GM23338 (cell line): ENCODE results near the gene CSTA. TPM values are rescaled to one million over a fixed set of nuclear protein-coding genes. Genes with fewer than 3 reads are reported as not detected.

Experiments used
- ATAC-seq: fragments of 200-7000 bp; cut with Tn5 transposase; 3 replicates; pipeline ENCODE4 v1.9.1; 2020
- DNase-seq: peaks from one replicate; pipeline ENCODE4 v3.0.0-alpha.2; 2015; ENCODE audit warnings: low spot score
- H2AFZ ChIP-seq: fragments of 200-600 bp; sonication (generic); 2 replicates; pipeline ENCODE4 v1.8.0; 2016; ENCODE audit warnings: antibody characterized with exemption, mild to moderate bottlenecking, moderate library complexity
- H3F3A ChIP-seq: fragments of 200-600 bp; sonication (generic); replicated peaks from 2 replicates; pipeline ENCODE4 v1.8.0; 2017; ENCODE audit warnings: antibody characterized with exemption, mixed run types, low read depth
- H3K27ac ChIP-seq: fragments of 200-600 bp; sonication (generic); 2 replicates; pipeline ENCODE4 v1.6.1; 2016; ENCODE audit warnings: low read depth
- H3K27me3 ChIP-seq: fragments of 200-600 bp; sonication (generic); 2 replicates; pipeline ENCODE4 v1.8.0; 2016; ENCODE audit warnings: mild to moderate bottlenecking, mixed run types, moderate library complexity; ENCODE audit not compliant: insufficient read depth
- H3K36me3 ChIP-seq: fragments of 200-600 bp; sonication (generic); 2 replicates; pipeline ENCODE4 v1.8.0; 2016; ENCODE audit warnings: mild to moderate bottlenecking; ENCODE audit not compliant: insufficient read depth
- H3K4me1 ChIP-seq: fragments of 200-600 bp; sonication (generic); 2 replicates; pipeline ENCODE4 v1.8.0; 2016; ENCODE audit warnings: mild to moderate bottlenecking, moderate library complexity; ENCODE audit not compliant: insufficient read depth
- H3K4me2 ChIP-seq: fragments of 200-600 bp; sonication (generic); 2 replicates; pipeline ENCODE4 v1.7.1; 2017; ENCODE audit warnings: mixed run types
- H3K4me3 ChIP-seq: fragments of 200-600 bp; sonication (generic); 2 replicates; pipeline ENCODE4 v1.6.1; 2016; ENCODE audit warnings: mixed run types
- H3K79me2 ChIP-seq: fragments of 200-600 bp; sonication (generic); replicated peaks from 2 replicates; pipeline ENCODE4 v1.8.0; 2017; ENCODE audit warnings: mild to moderate bottlenecking; ENCODE audit not compliant: insufficient read depth
- H3K9me2 ChIP-seq: fragments of 200-600 bp; sonication (generic); 2 replicates; pipeline ENCODE4 v1.8.0; 2017; ENCODE audit not compliant: insufficient read depth
- H4K20me1 ChIP-seq: fragments of 200-600 bp; sonication (generic); replicated peaks from 2 replicates; pipeline ENCODE4 v1.8.0; 2017; ENCODE audit warnings: mild to moderate bottlenecking; ENCODE audit not compliant: insufficient read depth
- H3K27ac Mint-ChIP-seq: 2 replicates; pipeline ENCODE4 v1.8.0; 2020; ENCODE audit warnings: inconsistent platforms, mild to moderate bottlenecking, moderate library complexity, mixed read lengths
- H3K27me3 Mint-ChIP-seq: 3 replicates; pipeline ENCODE4 v1.8.0; 2022; ENCODE audit warnings: low read depth, mild to moderate bottlenecking, moderate library complexity, mixed read lengths, inconsistent platforms; ENCODE audit not compliant: insufficient read depth, poor library complexity
- H3K36me3 Mint-ChIP-seq: 3 replicates; pipeline ENCODE4 v1.8.0; 2021; ENCODE audit warnings: low read depth, mild to moderate bottlenecking, inconsistent platforms, moderate library complexity, mixed read lengths
- H3K4me1 Mint-ChIP-seq: 3 replicates; pipeline ENCODE4 v1.8.0; 2020; ENCODE audit warnings: mild to moderate bottlenecking, inconsistent platforms, mixed read lengths
- H3K4me3 Mint-ChIP-seq: 3 replicates; pipeline ENCODE4 v1.8.0; 2021; ENCODE audit warnings: moderate library complexity, mild to moderate bottlenecking, inconsistent platforms, mixed read lengths
- H3K9me3 Mint-ChIP-seq: 3 replicates; pipeline ENCODE4 v1.8.0; 2020; ENCODE audit warnings: moderate library complexity, mild to moderate bottlenecking, inconsistent platforms, mixed read lengths
- EZH2 ChIP-seq: fragments of 200-600 bp; sonication (generic); IDR thresholded peaks from one replicate; pipeline ENCODE4 v1.8.0; 2017; ENCODE audit warnings: antibody characterized with exemption, mild to moderate bottlenecking, low read depth; ENCODE audit not compliant: unreplicated experiment
- EZH2phosphoT487 ChIP-seq: fragments of 200-600 bp; sonication (generic); IDR thresholded peaks from one replicate; pipeline ENCODE4 v1.8.1; 2018; ENCODE audit warnings: antibody characterized with exemption; ENCODE audit not compliant: unreplicated experiment
- NANOG ChIP-seq: IDR thresholded peaks from 2 replicates; pipeline ENCODE4 v1.6.1; 2016; ENCODE audit warnings: antibody characterized with exemption, borderline replicate concordance
- POLR2AphosphoS5 ChIP-seq: IDR thresholded peaks from 2 replicates; pipeline ENCODE4 v1.6.1; 2016; ENCODE audit warnings: antibody characterized with exemption, low read depth
- ZNF114 ChIP-seq: fragments of 250-450 bp; sonication (Bioruptor Pico); IDR thresholded peaks from 2 replicates; pipeline ENCODE4 v1.5.0; 2020; ENCODE audit warnings: mild to moderate bottlenecking, moderate library complexity
- polyA plus RNA-seq: library from polyadenylated mRNA; unstranded; fragments of >200 nt; fragmentation: Nextera tagmentation; extraction: Ambion mirVana; gene quantifications from 2 replicates; pipeline ENCODE4 v1.2.1, GENCODE V29; 2016
- total RNA-seq: library from RNA; depleted of rRNA; stranded (reverse); fragments of >200 nt; shearing (Covaris generic); gene quantifications from 2 replicates; pipeline ENCODE4 v1.2.3, GENCODE V29; 2014
- TF ChIP-seq, protein P1 (sequence below): IDR thresholded peaks from 2 replicates; pipeline ENCODE4 v1.6.1; 2016; ENCODE audit warnings: antibody characterized with exemption
- TF ChIP-seq, protein P2 (sequence below), 2 experiments: fragments of 200-600 bp in 1 of 2; sonication (generic) in 1 of 2; conservative IDR thresholded peaks; 2 replicates each; pipeline versions ENCODE4 v1.5.1 to v1.6.1; 2016 to 2017; ENCODE audit warnings: antibody characterized with exemption in 2 of 2, low read depth in 2 of 2, mild to moderate bottlenecking in 2 of 2, moderate library complexity in 1 of 2

CSTA gene
- total and polyA plus RNA-seq, 2 experiments from 2014 or later, result 1.4 TPM; not detected in 1

DNA sequence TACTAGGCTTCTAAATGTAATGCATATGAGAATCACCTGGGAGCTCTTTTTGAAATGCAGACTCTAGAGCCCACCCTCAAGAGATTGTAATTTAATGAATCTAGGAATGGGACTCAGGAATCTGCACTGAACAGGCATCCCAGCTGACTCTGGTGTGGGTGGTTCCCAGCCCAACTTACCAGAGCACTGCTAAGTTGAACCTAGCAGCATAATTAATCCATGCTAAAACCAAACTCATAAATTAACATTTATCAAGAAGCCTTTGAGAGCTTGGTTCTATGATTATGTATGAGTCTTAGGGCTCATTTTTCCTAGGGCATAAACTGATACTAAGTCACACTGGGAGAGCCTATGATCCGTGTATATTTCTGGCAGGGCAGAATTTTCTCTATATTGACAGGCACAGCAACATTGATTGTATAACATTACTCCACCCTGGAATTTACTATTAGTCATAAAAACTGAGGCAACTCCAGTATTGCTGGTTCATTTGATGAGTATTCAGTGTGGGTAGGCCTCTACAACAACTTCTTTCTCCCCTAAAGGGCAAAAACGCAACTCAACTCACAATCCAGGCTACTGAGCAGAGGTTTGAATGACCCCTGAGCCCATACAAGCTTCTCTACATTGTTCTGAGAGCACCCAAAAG lies 10.7 kb upstream of the CSTA start:
- no peaks in the 10 kb centered on the region for H3K36me3 Mint-ChIP-seq
- H3K27me3 ChIP-seq, result no peaks in the 10 kb centered on the region
- ATAC-seq (no peak), DNase-seq (no peak)
- no peak overlapping the region for H3K27ac Mint-ChIP-seq
- no peaks in the 10 kb centered on the region for H4K20me1 ChIP-seq
- peaks cover 9% of the 10 kb centered on the region; the same call in 1 of the 2 replicates for H3K4me1 ChIP-seq
- peaks cover 16% of the 10 kb centered on the region for H3K4me1 Mint-ChIP-seq
- H3K27me3 Mint-ChIP-seq, result peaks cover 3% of the 10 kb centered on the region
- TF ChIP-seq, protein P1, sequence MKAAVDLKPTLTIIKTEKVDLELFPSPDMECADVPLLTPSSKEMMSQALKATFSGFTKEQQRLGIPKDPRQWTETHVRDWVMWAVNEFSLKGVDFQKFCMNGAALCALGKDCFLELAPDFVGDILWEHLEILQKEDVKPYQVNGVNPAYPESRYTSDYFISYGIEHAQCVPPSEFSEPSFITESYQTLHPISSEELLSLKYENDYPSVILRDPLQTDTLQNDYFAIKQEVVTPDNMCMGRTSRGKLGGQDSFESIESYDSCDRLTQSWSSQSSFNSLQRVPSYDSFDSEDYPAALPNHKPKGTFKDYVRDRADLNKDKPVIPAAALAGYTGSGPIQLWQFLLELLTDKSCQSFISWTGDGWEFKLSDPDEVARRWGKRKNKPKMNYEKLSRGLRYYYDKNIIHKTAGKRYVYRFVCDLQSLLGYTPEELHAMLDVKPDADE, result no peak
- TF ChIP-seq EZH2phosphoT487 (no peak), ZNF114 (CRISPR knock-in tag) (no peak), EZH2 (no peak), NANOG (no peak)
- no peak overlapping the region for H3K4me2 ChIP-seq
- H2AFZ ChIP-seq, result peak overlapping the region; percentile 94
- H3K9me3 Mint-ChIP-seq, result peaks cover 5% of the 10 kb centered on the region; the same call in 2 of the 3 replicates
- H3K27ac ChIP-seq, result no peak overlapping the region
- no peak overlapping the region for H3K4me3 ChIP-seq
- no peak overlapping the region for H3K4me3 Mint-ChIP-seq
- no peaks in the 10 kb centered on the region for H3F3A ChIP-seq
- no peaks in the 10 kb centered on the region for H3K36me3 ChIP-seq
- H3K79me2 ChIP-seq, result no peaks in the 10 kb centered on the region
- peaks cover 3% of the 10 kb centered on the region; the same call in 1 of the 2 replicates for H3K9me2 ChIP-seq

DNA sequence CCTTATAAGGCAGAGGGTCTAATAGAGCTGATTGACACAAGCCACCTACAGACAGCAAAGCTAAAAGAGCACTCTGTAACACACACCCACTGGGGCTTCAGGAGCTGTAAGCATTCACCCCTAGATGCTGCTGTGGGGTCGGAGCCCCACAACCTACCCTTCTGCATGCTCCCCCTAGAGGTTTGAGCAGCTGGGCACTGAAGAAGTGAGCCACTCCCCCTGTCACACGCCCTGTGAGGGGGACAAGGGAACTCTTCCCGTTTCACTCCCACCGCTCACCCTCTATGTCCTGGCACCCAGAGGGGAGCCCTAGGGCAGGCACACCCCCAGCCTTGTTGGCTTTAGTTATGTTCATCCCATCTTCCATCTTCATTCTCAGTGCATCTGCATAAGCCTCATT lies 9.4 kb upstream of the CSTA start:
- H3K4me1 ChIP-seq, result peaks cover 9% of the 10 kb centered on the region; the same call in 1 of the 2 replicates
- Mint-ChIP-seq H3K4me3 (no peak overlapping the region), H3K36me3 (no peaks in the 10 kb centered on the region), H3K27ac (no peak overlapping the region), H3K4me1 (peaks cover 16% of the 10 kb centered on the region), H3K27me3 (peaks cover 3% of the 10 kb centered on the region), H3K9me3 (peaks cover 14% of the 10 kb centered on the region; the same call in 2 of the 3 replicates)
- H3K79me2 ChIP-seq, result no peaks in the 10 kb centered on the region
- no peaks in the 10 kb centered on the region for H3K27me3 ChIP-seq
- peak overlapping the region; percentile 94 for H2AFZ ChIP-seq
- no peak overlapping the region for H3K4me3 ChIP-seq
- DNase-seq (peak; percentile 69), ATAC-seq (peak; percentile 95)
- H3K9me2 ChIP-seq, result peaks cover 3% of the 10 kb centered on the region; the same call in 1 of the 2 replicates
- no peak overlapping the region for H3K27ac ChIP-seq
- H3K4me2 ChIP-seq, result peak overlapping the region; percentile 61
- no peaks in the 10 kb centered on the region for H3F3A ChIP-seq
- TF ChIP-seq, protein P2, sequence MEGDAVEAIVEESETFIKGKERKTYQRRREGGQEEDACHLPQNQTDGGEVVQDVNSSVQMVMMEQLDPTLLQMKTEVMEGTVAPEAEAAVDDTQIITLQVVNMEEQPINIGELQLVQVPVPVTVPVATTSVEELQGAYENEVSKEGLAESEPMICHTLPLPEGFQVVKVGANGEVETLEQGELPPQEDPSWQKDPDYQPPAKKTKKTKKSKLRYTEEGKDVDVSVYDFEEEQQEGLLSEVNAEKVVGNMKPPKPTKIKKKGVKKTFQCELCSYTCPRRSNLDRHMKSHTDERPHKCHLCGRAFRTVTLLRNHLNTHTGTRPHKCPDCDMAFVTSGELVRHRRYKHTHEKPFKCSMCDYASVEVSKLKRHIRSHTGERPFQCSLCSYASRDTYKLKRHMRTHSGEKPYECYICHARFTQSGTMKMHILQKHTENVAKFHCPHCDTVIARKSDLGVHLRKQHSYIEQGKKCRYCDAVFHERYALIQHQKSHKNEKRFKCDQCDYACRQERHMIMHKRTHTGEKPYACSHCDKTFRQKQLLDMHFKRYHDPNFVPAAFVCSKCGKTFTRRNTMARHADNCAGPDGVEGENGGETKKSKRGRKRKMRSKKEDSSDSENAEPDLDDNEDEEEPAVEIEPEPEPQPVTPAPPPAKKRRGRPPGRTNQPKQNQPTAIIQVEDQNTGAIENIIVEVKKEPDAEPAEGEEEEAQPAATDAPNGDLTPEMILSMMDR (conservative IDR thresholded peaks at IDR 0.05; ENCODE audit: low read depth in 2 of 2), result peak; percentile 58 to 60
- TF ChIP-seq POLR2AphosphoS5, result no peak
- H3K36me3 ChIP-seq, result no peaks in the 10 kb centered on the region
- H4K20me1 ChIP-seq, result no peaks in the 10 kb centered on the region
